SK-N-SH treated with all-trans-retinoic acid at 6 μM for 48 hours (cell line): ENCODE measurements around the gene PLOD2.

Experiments used
- ATAC-seq: fragments of 200-7000 bp; cut with Tn5 transposase; 3 replicates; pipeline ENCODE4 v1.9.1; 2020; ENCODE audit warnings: mild to moderate bottlenecking, moderate library complexity
- CREB5 ChIP-seq: fragments of 250-450 bp; sonication (Bioruptor Pico); IDR thresholded peaks from 2 replicates; pipeline ENCODE4 v1.5.1; 2020; ENCODE audit warnings: low read depth, mild to moderate bottlenecking, moderate library complexity
- CSDC2 ChIP-seq: fragments of 250-450 bp; sonication (Bioruptor Pico); IDR thresholded peaks from 2 replicates; pipeline ENCODE4 v1.5.0; 2020; ENCODE audit warnings: mild to moderate bottlenecking, moderate library complexity
- ESRRG ChIP-seq: fragments of 250-450 bp; sonication (Bioruptor Pico); IDR thresholded peaks from 2 replicates; pipeline ENCODE4 v1.6.1; 2021; ENCODE audit warnings: mild to moderate bottlenecking
- ISL1 ChIP-seq: fragments of 250-450 bp; sonication (Bioruptor Pico); IDR thresholded peaks from 2 replicates; pipeline ENCODE4 v2.1.2; 2022; ENCODE audit warnings: mild to moderate bottlenecking, moderate library complexity
- OSR1 ChIP-seq: fragments of 250-450 bp; sonication (Bioruptor Pico); IDR thresholded peaks from 2 replicates; pipeline ENCODE4 v1.8.0; 2022; ENCODE audit warnings: moderate library complexity, mild to moderate bottlenecking, inconsistent platforms
- PATZ1 ChIP-seq: fragments of 250-450 bp; sonication (Bioruptor Pico); IDR thresholded peaks from 2 replicates; pipeline ENCODE4 v1.8.0; 2020; ENCODE audit warnings: mild to moderate bottlenecking, moderate library complexity, borderline replicate concordance
- POU6F1 ChIP-seq: fragments of 250-450 bp; sonication (Bioruptor Pico); IDR thresholded peaks from 2 replicates; pipeline ENCODE4 v1.8.0; 2021; ENCODE audit warnings: low read depth, mild to moderate bottlenecking, moderate library complexity, borderline replicate concordance
- PPARA ChIP-seq: fragments of 250-450 bp; sonication (Bioruptor Pico); IDR thresholded peaks from 2 replicates; pipeline ENCODE4 v1.5.0; 2020; ENCODE audit warnings: mild to moderate bottlenecking, borderline replicate concordance
- SNAI2 ChIP-seq: fragments of 250-450 bp; sonication (Bioruptor Pico); IDR thresholded peaks from 2 replicates; pipeline ENCODE4 v1.5.0; 2020; ENCODE audit warnings: mild to moderate bottlenecking, moderate library complexity
- TSHZ2 ChIP-seq: fragments of 250-450 bp; sonication (Bioruptor Pico); IDR thresholded peaks from 2 replicates; pipeline ENCODE4 v1.5.0; 2020; ENCODE audit warnings: mild to moderate bottlenecking, moderate library complexity
- ZC3H10 ChIP-seq: fragments of 250-450 bp; sonication (Bioruptor Pico); IDR thresholded peaks from 2 replicates; pipeline ENCODE4 v1.5.1; 2021; ENCODE audit warnings: mild to moderate bottlenecking, moderate library complexity
- ZFP30 ChIP-seq: fragments of 450-650 bp; formaldehyde crosslinking; IDR thresholded peaks from 2 replicates; pipeline ENCODE4 v1.5.0; 2022; ENCODE audit warnings: mild to moderate bottlenecking, moderate library complexity
- ZNF565 ChIP-seq: fragments of 450-650 bp; formaldehyde crosslinking; conservative IDR thresholded peaks from 2 replicates; pipeline ENCODE4 v1.5.0; 2020; ENCODE audit warnings: low read depth, mild to moderate bottlenecking, moderate library complexity
- ZNF70 ChIP-seq: fragments of 450-650 bp; formaldehyde crosslinking; IDR thresholded peaks from 2 replicates; pipeline ENCODE4 v1.5.0; 2020; ENCODE audit warnings: mild to moderate bottlenecking, moderate library complexity
- ZNF8 ChIP-seq: fragments of 450-650 bp; formaldehyde crosslinking; IDR thresholded peaks from 2 replicates; pipeline ENCODE4 v1.5.0; 2020; ENCODE audit warnings: mild to moderate bottlenecking, moderate library complexity

PLOD2 gene

GRCh38 chr3:146078031-146078430 lies 83.0 kb downstream of the PLOD2 start:
- TF ChIP-seq PATZ1 (CRISPR knock-in tag) (no peak), ZC3H10 (CRISPR knock-in tag) (no peak), ISL1 (CRISPR knock-in tag) (no peak), CREB5 (no peak), TSHZ2 (no peak), ZNF8 (CRISPR knock-in tag) (no peak), SNAI2 (CRISPR knock-in tag) (no peak)
- TF ChIP-seq, all 23 proteins: peak for 0
- ATAC-seq = no peak

- ATAC-seq = no peak
- TF ChIP-seq ESRRG (no peak), PATZ1 (CRISPR knock-in tag) (no peak), OSR1 (CRISPR knock-in tag) (no peak), CREB5 (no peak), TSHZ2 (no peak), POU6F1 (no peak)
- TF ChIP-seq, all 23 proteins: peak for 0
Observed at GRCh38 chr3:146077181-146077580, 83.8 kb downstream of the PLOD2 start.

- ATAC-seq = no peak
Observed at GRCh38 chr3:146072824-146073223, 88.2 kb downstream of the PLOD2 start.

More at GRCh38 chr3:146072824-146073223, 88.2 kb downstream of the PLOD2 start:
- TF ChIP-seq CSDC2 (CRISPR knock-in tag) (no peak), ZNF70 (CRISPR knock-in tag) (no peak), ZFP30 (CRISPR knock-in tag) (no peak), ZC3H10 (CRISPR knock-in tag) (no peak), ZNF565 (no peak), PATZ1 (CRISPR knock-in tag) (no peak), CREB5 (no peak), ZNF8 (CRISPR knock-in tag) (no peak), SNAI2 (CRISPR knock-in tag) (no peak), ESRRG (no peak), PPARA (CRISPR knock-in tag) (no peak), POU6F1 (no peak)
